ENCODE measurements around the gene PNPLA5. TPM values are rescaled to one million over a fixed set of nuclear protein-coding genes. Genes with fewer than 3 reads are reported as not detected.

The PNPLA5 gene
- total RNA-seq, 2 experiments from 2014 or later, result not detected

- DNase-seq, result no peak
- no peak overlapping the region for H3K4me3 Mint-ChIP-seq
- Histone ChIP-seq H3K27ac (ENCODE audit: low read depth in 1 of 2, low read length in 2 of 2) (no peak overlapping the region), H3K9me3 (ENCODE audit: control insufficient read depth in 1 of 2, insufficient read depth in 1 of 2, low read length in 2 of 2) (peaks cover 4 to 34% of the 10 kb centered on the region in 2 experiments), H3K36me3 (ENCODE audit: insufficient read depth, low read length) (no peaks in the 10 kb centered on the region), H3K4me3 (ENCODE audit: low read length) (no peak overlapping the region), H3K27me3 (ENCODE audit: control insufficient read depth in 1 of 2, insufficient read depth in 2 of 2, low read length in 2 of 2) (peaks cover 29 to 34% of the 10 kb centered on the region in 2 experiments), H3K4me1 (ENCODE audit: insufficient read depth, low read length) (no peaks in the 10 kb centered on the region)
- no peaks in the 10 kb centered on the region for H3K4me1 Mint-ChIP-seq (ENCODE audit: low read depth)
- H3K36me3 Mint-ChIP-seq (ENCODE audit: low read depth), result no peaks in the 10 kb centered on the region
- CTCF ChIA-PET, result no interaction called here
- TF ChIP-seq CTCF (IDR thresholded peaks at IDR 0.05), result no peak
- intact Hi-C loops (cut with DNase I, micrococcal nuclease), result no loop called here
- no peak overlapping the region for H3K27ac Mint-ChIP-seq
- peaks cover 5% of the 10 kb centered on the region for H3K9me3 Mint-ChIP-seq
- POLR2A ChIA-PET, result no interaction called here
- H3K27me3 Mint-ChIP-seq, result peaks cover 72% of the 10 kb centered on the region
- ATAC-seq (ENCODE audit: poor library complexity), result no peak
Measured at GRCh38 chr22:43857367-43857766, 34.4 kb downstream of the PNPLA5 start.

- Histone ChIP-seq H3K9me3 (ENCODE audit: control insufficient read depth in 1 of 2, insufficient read depth in 1 of 2, low read length in 2 of 2) (peaks cover 4 to 29% of the 10 kb centered on the region in 2 experiments), H3K4me3 (ENCODE audit: low read length) (no peak overlapping the region), H3K27ac (ENCODE audit: low read depth in 1 of 2, low read length in 2 of 2) (no peak overlapping the region), H3K27me3 (ENCODE audit: control insufficient read depth in 1 of 2, insufficient read depth in 2 of 2, low read length in 2 of 2) (peaks cover 20 to 24% of the 10 kb centered on the region in 2 experiments), H3K36me3 (ENCODE audit: insufficient read depth, low read length) (no peaks in the 10 kb centered on the region), H3K4me1 (ENCODE audit: insufficient read depth, low read length) (no peaks in the 10 kb centered on the region)
- DNase-seq (no peak), ATAC-seq (ENCODE audit: poor library complexity) (no peak)
- Mint-ChIP-seq H3K4me1 (ENCODE audit: low read depth) (no peaks in the 10 kb centered on the region), H3K27me3 (peaks cover 74% of the 10 kb centered on the region), H3K27ac (no peak overlapping the region), H3K4me3 (no peak overlapping the region), H3K36me3 (ENCODE audit: low read depth) (no peaks in the 10 kb centered on the region), H3K9me3 (peaks cover 5% of the 10 kb centered on the region)
- intact Hi-C loops (cut with DNase I, micrococcal nuclease), result no loop called here
- ChIA-PET POLR2A (no interaction called here), CTCF (no interaction called here)
- TF ChIP-seq CTCF (IDR thresholded peaks at IDR 0.05), result no peak
Measured at GRCh38 chr22:43855431-43855830, 36.4 kb downstream of the PNPLA5 start.

GRCh38 chr22:43854786-43855271 lies 37.0 kb downstream of the PNPLA5 start:
- Histone ChIP-seq H3K4me3 (ENCODE audit: low read length) (no peak overlapping the region), H3K9me3 (ENCODE audit: control insufficient read depth in 1 of 2, insufficient read depth in 1 of 2, low read length in 2 of 2) (peaks cover 4 to 26% of the 10 kb centered on the region in 2 experiments), H3K27me3 (ENCODE audit: control insufficient read depth in 1 of 2, insufficient read depth in 2 of 2, low read length in 2 of 2) (peaks cover 16 to 18% of the 10 kb centered on the region in 2 experiments), H3K4me1 (ENCODE audit: insufficient read depth, low read length) (no peaks in the 10 kb centered on the region), H3K36me3 (ENCODE audit: insufficient read depth, low read length) (no peaks in the 10 kb centered on the region), H3K27ac (ENCODE audit: low read depth in 1 of 2, low read length in 2 of 2) (no peak overlapping the region)
- ChIA-PET POLR2A (no interaction called here), CTCF (no interaction called here)
- Mint-ChIP-seq H3K36me3 (ENCODE audit: low read depth) (no peaks in the 10 kb centered on the region), H3K4me3 (no peak overlapping the region), H3K27ac (no peak overlapping the region), H3K27me3 (peaks cover 72% of the 10 kb centered on the region), H3K4me1 (ENCODE audit: low read depth) (no peaks in the 10 kb centered on the region), H3K9me3 (peaks cover 5% of the 10 kb centered on the region)
- intact Hi-C loops (cut with DNase I, micrococcal nuclease), result no loop called here
- TF ChIP-seq CTCF (IDR thresholded peaks at IDR 0.05), result no peak
- ATAC-seq (ENCODE audit: poor library complexity), result no peak
- no peak for DNase-seq
